ENCODE measurements around the gene ITM2B. TPM values are rescaled to one million over a fixed set of nuclear protein-coding genes. Genes with fewer than 3 reads are reported as not detected.

ITM2B gene
- total and polyA plus RNA-seq, 12 donors = 229 to 1,235 (median 697) TPM

DNA sequence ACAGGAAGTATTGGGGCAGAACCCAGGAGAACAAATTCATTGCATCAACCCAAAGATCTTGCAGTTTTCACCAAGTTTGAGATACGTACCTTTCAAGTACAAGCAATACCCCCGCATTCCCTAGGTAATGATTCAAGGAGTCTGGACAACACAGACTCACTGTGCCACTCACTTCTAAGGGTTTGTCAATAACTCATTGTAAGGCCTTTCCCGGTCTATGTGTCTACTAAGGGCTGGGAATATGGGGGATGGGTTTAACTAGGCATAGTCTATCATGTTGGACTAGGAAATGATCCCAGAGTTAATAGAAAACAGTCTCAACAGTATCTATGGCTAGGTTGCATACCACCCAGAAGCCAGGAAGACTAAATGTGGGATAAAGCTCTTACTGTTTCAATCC is 8.3 kb upstream of the ITM2B start:
- intact Hi-C loops (cut with DNase I) = no loop called here
- TF ChIP-seq, protein P1, sequence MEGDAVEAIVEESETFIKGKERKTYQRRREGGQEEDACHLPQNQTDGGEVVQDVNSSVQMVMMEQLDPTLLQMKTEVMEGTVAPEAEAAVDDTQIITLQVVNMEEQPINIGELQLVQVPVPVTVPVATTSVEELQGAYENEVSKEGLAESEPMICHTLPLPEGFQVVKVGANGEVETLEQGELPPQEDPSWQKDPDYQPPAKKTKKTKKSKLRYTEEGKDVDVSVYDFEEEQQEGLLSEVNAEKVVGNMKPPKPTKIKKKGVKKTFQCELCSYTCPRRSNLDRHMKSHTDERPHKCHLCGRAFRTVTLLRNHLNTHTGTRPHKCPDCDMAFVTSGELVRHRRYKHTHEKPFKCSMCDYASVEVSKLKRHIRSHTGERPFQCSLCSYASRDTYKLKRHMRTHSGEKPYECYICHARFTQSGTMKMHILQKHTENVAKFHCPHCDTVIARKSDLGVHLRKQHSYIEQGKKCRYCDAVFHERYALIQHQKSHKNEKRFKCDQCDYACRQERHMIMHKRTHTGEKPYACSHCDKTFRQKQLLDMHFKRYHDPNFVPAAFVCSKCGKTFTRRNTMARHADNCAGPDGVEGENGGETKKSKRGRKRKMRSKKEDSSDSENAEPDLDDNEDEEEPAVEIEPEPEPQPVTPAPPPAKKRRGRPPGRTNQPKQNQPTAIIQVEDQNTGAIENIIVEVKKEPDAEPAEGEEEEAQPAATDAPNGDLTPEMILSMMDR (IDR thresholded peaks at IDR 0.05) = no peak
- no peak for TF ChIP-seq POLR2A (IDR thresholded peaks at IDR 0.05)
- no peak overlapping the region for H3K4me3 ChIP-seq
- H3K27me3 ChIP-seq = no peaks in the 10 kb centered on the region
- H3K4me1 ChIP-seq (replicated peaks in 1 of 2) = peaks cover 0 to 21% of the 10 kb centered on the region in 2 donors
- WGBS, 4 donors = 78 to 93% (median 87%) methylated on average over 3 of the region's 3 CpGs
- no peak for DNase-seq
- no peaks in the 10 kb centered on the region for H3K9me3 ChIP-seq (replicated peaks in 1 of 3)
- no peaks in the 10 kb centered on the region for H3K36me3 ChIP-seq (replicated peaks in 1 of 2)
- H3K27ac ChIP-seq = no peak overlapping the region

DNA sequence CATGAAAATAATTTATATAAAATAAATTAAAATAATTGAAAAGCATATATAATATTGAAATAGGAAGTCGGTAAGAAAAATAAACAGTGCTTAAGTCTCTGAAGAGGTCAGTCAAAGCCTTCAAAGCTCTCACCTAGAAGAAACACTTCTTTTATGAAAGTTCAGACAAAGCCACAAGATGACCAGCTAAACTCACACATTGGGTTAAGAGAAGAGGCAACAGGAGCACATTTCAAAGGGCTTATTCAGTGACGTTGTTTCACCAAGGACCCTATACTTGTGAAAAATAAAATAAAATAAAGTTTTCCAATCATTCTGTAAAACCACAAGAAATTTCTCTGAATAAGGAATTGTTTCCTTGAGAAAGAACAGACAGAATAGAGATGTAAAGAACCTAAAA is 2.5 kb upstream of the ITM2B start:
- Histone ChIP-seq H3K4me3 (no peak overlapping the region), H3K27ac (peak overlapping the region in 2 of 5 donors; percentile 99 to 100), H3K36me3 (replicated peaks in 1 of 2) (no peaks in the 10 kb centered on the region), H3K9me3 (replicated peaks in 1 of 3) (no peaks in the 10 kb centered on the region), H3K27me3 (no peaks in the 10 kb centered on the region), H3K4me1 (replicated peaks in 1 of 2) (peaks cover 19 to 22% of the 10 kb centered on the region in 2 donors)
- 53 to 65% (median 58%) methylated on average over 2 of the region's 2 CpGs for WGBS, 4 donors
- intact Hi-C loops (cut with DNase I) = loop anchor here in 1 of 2 donors (10.0 kb wide), 1 partner anchor 106 kb away; no protein-coding TSS in a partner anchor
- DNase-seq = no peak
- no peak for TF ChIP-seq POLR2A (IDR thresholded peaks at IDR 0.05)
- TF ChIP-seq, protein P1 (IDR thresholded peaks at IDR 0.05) = no peak

- TF ChIP-seq POLR2A (IDR thresholded peaks at IDR 0.05) = no peak
- TF ChIP-seq, protein P1 (IDR thresholded peaks at IDR 0.05) = no peak
- Histone ChIP-seq H3K9me3 (replicated peaks in 1 of 3) (no peaks in the 10 kb centered on the region), H3K4me3 (no peak overlapping the region), H3K4me1 (replicated peaks in 1 of 2) (peaks cover 24 to 27% of the 10 kb centered on the region in 2 donors), H3K36me3 (replicated peaks in 1 of 2) (no peaks in the 10 kb centered on the region), H3K27ac (peak overlapping the region in 4 of 5 donors; percentile 15 to 100 (median 74)), H3K27me3 (no peaks in the 10 kb centered on the region)
- 17 to 32% (median 24%) methylated on average over 4 of the region's 4 CpGs for WGBS, 4 donors
- peak in 3 of 7 donors; percentile 33 to 59 (median 35) for DNase-seq
- intact Hi-C loops (cut with DNase I) = loop anchor here in 1 of 2 donors (10.0 kb wide), 1 partner anchor 106 kb away; no protein-coding TSS in a partner anchor
Observed at GRCh38 chr13:48231080-48231479, 1.9 kb upstream of the ITM2B start.

GRCh38 chr13:48231933-48232332 is 1.1 kb upstream of the ITM2B start:
- H3K4me1 ChIP-seq (replicated peaks in 1 of 2) = peaks cover 32 to 36% of the 10 kb centered on the region in 2 donors
- H3K4me3 ChIP-seq = no peak overlapping the region
- TF ChIP-seq POLR2A (IDR thresholded peaks at IDR 0.05) = no peak
- intact Hi-C loops (cut with DNase I) = loop anchor here in 1 of 2 donors (10.0 kb wide), 1 partner anchor 107 kb away; no protein-coding TSS in a partner anchor
- peak overlapping the region in 4 of 5 donors; percentile 94 to 100 (median 100) for H3K27ac ChIP-seq
- no peaks in the 10 kb centered on the region for H3K9me3 ChIP-seq (replicated peaks in 1 of 3)
- H3K36me3 ChIP-seq (replicated peaks in 1 of 2) = no peaks in the 10 kb centered on the region
- no peaks in the 10 kb centered on the region for H3K27me3 ChIP-seq
- DNase-seq = no peak

Data from adrenal gland (tissue), 12 donors.